Parathyroid adenoma (tissue), 2 donors: Measurements from ENCODE around the gene TRMU.

ENCODE experiments used
- H2AFZ ChIP-seq: fragments of 300-600 bp; sonication (generic); one replicate; pipeline ENCODE4 v1.7.0; 2017; ENCODE audit warnings: antibody characterized with exemption, mild to moderate bottlenecking
- H3K27ac ChIP-seq: fragments of 300-600 bp; sonication (generic); one replicate; pipeline ENCODE4 v1.7.0; 2017
- H3K27me3 ChIP-seq: fragments of 300-600 bp; sonication (generic); one replicate; pipeline ENCODE4 v1.7.0; 2017; ENCODE audit warnings: low read length; ENCODE audit not compliant: control insufficient read depth, insufficient read depth
- H3K36me3 ChIP-seq: fragments of 300-600 bp; sonication (generic); one replicate; pipeline ENCODE4 v1.7.0; 2017; ENCODE audit warnings: low read length; ENCODE audit not compliant: control insufficient read depth, insufficient read depth
- H3K4me1 ChIP-seq: fragments of 300-600 bp; sonication (generic); one replicate; pipeline ENCODE4 v1.7.0; 2017; ENCODE audit warnings: control low read depth
- H3K4me2 ChIP-seq: fragments of 300-600 bp; sonication (generic); one replicate; pipeline ENCODE4 v1.7.0; 2017; ENCODE audit warnings: low read length
- H3K4me3 ChIP-seq: fragments of 300-600 bp; sonication (generic); one replicate; pipeline ENCODE4 v1.7.0; 2017; ENCODE audit warnings: low read depth, low read length
- H3K79me2 ChIP-seq: fragments of 300-600 bp; sonication (generic); one replicate; pipeline ENCODE4 v1.7.0; 2017; ENCODE audit warnings: control low read depth
- H3K9ac ChIP-seq: fragments of 300-600 bp; sonication (generic); one replicate; pipeline ENCODE4 v1.7.0; 2017; ENCODE audit warnings: mild to moderate bottlenecking
- H3K9me3 ChIP-seq: fragments of 300-600 bp; sonication (generic); one replicate; pipeline ENCODE4 v1.7.0; 2017; ENCODE audit warnings: low read length; ENCODE audit not compliant: control insufficient read depth
- CTCF ChIP-seq: fragments of 300-600 bp; sonication (generic); IDR thresholded peaks from one replicate; pipeline ENCODE4 v1.7.0; 2017; ENCODE audit warnings: antibody characterized with exemption, mild to moderate bottlenecking
- donor health status: primary hyperparathyroidism.

Gene TRMU

GRCh38 chr22:46288846-46289243 lies 46.7 kb upstream of the TRMU start:
- Histone ChIP-seq H3K4me3 (no peak overlapping the region), H3K9ac (no peak overlapping the region), H3K79me2 (no peaks in the 10 kb centered on the region), H3K27ac (no peak overlapping the region), H3K4me2 (no peak overlapping the region), H3K27me3 (no peaks in the 10 kb centered on the region), H3K9me3 (no peaks in the 10 kb centered on the region), H3K4me1 (no peaks in the 10 kb centered on the region), H3K36me3 (no peaks in the 10 kb centered on the region), H2AFZ (no peak overlapping the region)
- TF ChIP-seq CTCF: no peak

GRCh38 chr22:46289244-46289891 lies 46.1 kb upstream of the TRMU start:
- Histone ChIP-seq H3K9ac (no peak overlapping the region), H3K36me3 (no peaks in the 10 kb centered on the region), H3K27me3 (no peaks in the 10 kb centered on the region), H2AFZ (no peak overlapping the region), H3K4me1 (no peaks in the 10 kb centered on the region), H3K4me3 (no peak overlapping the region), H3K4me2 (no peak overlapping the region), H3K27ac (no peak overlapping the region), H3K79me2 (no peaks in the 10 kb centered on the region), H3K9me3 (no peaks in the 10 kb centered on the region)
- no peak for TF ChIP-seq CTCF

DNA sequence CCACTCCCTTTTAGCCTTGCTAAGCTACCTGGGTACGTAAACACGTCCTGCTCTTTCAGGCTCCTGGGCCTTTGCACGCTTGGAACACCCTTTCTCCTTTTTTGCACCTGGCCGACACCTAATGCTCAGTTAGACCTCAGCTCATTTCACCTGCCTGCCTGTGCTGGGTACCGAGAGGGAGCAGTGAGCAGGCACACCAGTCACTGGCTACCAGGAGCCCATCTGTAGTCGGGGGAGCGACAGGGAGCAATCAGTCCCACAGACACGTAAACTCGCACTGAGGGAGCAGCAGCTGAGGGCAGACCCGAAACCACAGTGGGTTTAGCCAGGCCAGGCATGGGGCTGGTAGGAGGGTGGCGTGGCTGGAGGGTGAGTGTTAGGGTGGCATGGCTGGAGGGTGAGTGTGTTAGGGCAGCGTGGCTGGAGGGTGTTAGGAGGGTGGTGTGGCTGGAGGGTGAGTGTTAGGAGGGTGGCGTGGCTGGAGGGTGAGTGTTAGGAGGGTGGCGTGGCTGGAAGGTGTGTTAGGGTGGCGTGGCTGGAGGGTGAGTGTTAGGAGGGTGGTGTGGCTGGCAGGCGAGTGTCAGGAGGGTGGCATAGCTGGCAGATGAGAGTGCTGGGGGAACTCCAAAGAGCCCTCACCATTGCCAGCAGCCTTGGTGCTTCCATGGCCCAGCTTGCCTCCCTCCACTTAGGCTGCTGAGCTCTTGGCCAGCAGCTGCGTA lies 45.2 kb upstream of the TRMU start:
- Histone ChIP-seq H3K9ac (no peak overlapping the region), H3K36me3 (no peaks in the 10 kb centered on the region), H3K9me3 (no peaks in the 10 kb centered on the region), H3K79me2 (no peaks in the 10 kb centered on the region), H3K4me2 (no peak overlapping the region), H2AFZ (no peak overlapping the region), H3K27ac (no peak overlapping the region), H3K4me1 (no peaks in the 10 kb centered on the region), H3K27me3 (no peaks in the 10 kb centered on the region), H3K4me3 (no peak overlapping the region)
- TF ChIP-seq CTCF: no peak

GRCh38 chr22:46290843-46291785 lies 44.4 kb upstream of the TRMU start:
- Histone ChIP-seq H3K4me1 (peaks cover 4% of the 10 kb centered on the region), H3K27me3 (no peaks in the 10 kb centered on the region), H3K4me3 (no peak overlapping the region), H3K9me3 (no peaks in the 10 kb centered on the region), H3K36me3 (no peaks in the 10 kb centered on the region), H3K9ac (no peak overlapping the region), H3K4me2 (no peak overlapping the region), H3K79me2 (no peaks in the 10 kb centered on the region), H3K27ac (no peak overlapping the region), H2AFZ (no peak overlapping the region)
- TF ChIP-seq CTCF: no peak
